GM21737 (cell line): ENCODE measurements around the gene PYGL.
A peak's percentile ranks its signal among the peaks of the same experiment; 100 is the strongest.
"Not testable (repeated sequence)": the region's sequence is repeated elsewhere in the genome, so short reads cannot be mapped to it uniquely, and the experiment has no call there.

Experiments
- ATAC-seq: cut with Tn5 transposase; IDR thresholded peaks from one replicate; pipeline ENCODE4 v1.9.1; 2021; ENCODE audit warnings: mild to moderate bottlenecking, moderate library complexity; ENCODE audit not compliant: unreplicated experiment

The PYGL gene

GRCh38 chr14:50943943-50944646 is at the start of gene PYGL:
Gene PYGL, minus strand, starts transcription at chr14:50944483. Its CDS starts 80 bp downstream, at chr14:50944403.
- ATAC-seq = no peak

DNA sequence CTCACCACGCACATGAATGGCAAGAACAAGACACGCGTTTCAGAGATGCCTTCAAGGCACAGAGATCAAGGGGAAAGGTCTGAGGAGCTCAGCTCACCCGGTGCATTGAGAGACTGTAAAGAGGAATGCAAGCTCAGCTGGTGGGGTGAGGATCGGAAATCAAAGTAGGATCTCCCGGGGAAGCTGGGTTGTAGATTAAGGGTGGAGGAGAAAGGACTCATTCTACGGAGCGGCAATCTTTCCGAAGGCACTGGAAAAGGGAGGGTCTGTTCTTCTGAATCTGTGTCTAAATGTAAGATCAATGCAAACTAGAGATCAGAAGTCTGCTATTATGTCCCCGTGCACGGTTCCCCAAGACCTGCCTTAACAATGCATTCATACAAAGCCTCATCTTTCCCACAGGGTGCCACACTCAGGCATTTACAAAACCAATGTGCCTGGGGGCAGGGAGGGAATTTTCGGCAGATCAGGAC is 41.6 kb upstream of the PYGL start:
- no peak for ATAC-seq

GRCh38 chr14:50985124-50985858 is 41.0 kb upstream of the PYGL start:
- no peak for ATAC-seq

DNA sequence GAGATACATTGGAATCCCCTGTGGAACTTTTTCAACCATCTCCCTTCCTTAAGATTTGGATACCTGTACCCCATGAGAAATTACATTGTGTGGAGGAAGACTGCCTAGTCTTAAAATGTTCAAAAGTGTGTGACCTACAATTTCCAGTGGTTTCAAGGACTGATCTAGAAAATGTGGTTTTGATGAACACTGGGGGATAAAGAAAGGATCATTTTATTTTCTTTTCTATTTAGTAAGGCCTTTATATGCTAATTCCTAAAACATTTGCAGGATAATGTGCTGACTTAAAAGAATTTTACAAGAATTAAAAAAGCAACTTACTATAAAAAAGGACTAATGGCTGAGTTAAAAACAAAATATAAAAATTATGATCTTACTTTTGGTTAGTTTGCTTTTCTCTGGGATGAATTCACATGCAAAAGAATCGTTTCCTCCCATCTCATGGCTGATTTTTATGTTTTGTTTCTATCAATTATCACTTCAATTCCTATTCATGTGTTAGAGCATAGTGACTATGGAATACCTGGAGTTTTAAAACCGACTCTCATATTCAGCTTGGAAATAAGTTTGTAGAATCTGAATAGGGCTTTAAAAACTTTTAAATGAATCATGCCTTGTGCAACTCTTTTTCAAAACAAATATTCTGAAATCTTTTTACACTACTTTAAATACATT is 39.9 kb upstream of the PYGL start:
- ATAC-seq = no peak

DNA sequence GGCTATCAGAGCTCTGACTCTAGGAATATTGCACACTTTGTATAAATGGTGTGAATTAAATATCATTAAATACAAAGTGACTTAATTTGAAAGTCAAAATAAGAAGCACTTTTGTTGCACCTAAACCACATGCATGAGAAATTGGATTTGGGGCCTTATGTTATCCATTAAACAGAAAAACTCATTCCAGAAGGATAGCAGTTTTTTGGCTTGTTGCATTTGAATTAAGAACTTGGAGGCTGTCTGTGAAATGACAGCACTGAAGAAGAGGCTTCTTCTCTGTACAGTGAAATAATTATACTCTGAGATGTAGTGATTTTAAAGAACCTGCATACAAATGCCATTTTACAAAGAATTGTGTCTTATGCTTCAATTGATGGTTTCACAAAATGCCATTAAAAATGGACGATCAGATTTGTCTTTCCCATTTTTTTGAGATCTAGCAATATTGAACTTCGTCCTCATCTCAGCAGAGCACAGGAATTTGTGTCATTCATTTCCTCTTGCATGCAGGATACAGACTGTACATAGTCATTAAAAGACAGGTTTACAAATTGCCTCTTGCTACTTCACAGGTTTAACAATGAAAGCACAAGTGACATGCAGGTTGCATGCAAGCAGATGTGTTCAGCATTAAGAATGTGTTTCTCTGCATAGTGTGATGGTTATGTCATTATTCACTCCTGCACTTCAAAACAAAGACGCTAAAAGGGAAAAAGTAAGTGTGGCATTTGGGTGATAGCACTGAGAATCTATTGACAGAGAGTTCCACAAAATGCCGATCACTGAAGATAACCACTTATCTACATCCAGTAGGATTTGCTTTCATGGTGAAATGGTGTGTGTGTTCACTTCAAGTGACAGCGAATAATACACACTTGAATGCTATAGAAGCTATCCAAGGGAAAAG is 35.9 kb upstream of the PYGL start:
- no peak for ATAC-seq

DNA sequence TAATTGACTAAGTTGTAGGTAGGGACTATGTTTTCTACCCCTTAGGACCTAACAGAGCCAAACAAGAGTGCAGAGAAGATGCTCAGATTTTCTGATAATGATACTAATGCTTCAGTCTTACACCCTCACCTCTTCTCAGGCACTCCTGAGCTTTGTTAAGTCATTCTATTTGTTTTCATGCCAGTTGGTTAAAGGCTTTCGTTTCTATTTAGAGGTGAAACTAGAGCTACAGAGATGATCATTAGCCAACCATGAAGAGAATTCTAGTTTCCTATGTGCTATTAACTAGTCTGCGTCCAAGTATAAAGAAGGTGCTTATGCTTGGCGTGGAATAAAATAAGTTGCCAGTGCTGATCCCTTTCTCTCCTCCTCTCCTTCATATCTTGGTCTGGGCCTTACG is 34.6 kb upstream of the PYGL start:
- ATAC-seq = peak; percentile 89

GRCh38 chr14:50978529-50978871 is 34.2 kb upstream of the PYGL start:
- no peak for ATAC-seq

GRCh38 chr14:50977863-50978528 is 33.7 kb upstream of the PYGL start:
- ATAC-seq = no peak

DNA sequence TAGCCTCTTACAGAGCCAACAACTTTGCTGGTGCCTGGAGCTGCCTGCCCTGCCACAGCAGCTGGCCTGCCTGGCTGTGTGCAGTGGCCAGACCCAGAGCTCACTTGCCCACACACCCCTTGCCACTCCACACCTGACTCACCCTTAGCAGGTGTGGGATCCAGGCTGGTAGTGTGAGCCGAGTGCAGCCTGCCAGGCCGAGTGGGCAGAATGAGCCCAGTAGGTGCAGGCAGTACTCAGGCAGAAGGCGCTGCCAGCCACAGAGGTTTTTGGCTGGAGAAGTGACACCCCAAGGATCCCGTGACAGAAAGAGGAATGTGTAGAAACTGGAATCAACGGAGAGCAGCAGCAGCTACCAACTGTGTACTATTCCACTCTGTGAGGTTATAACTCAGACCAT is 29.8 kb upstream of the PYGL start:
- ATAC-seq = no peak

- ATAC-seq = no peak
These were observed 28.5 kb upstream of the PYGL start for GRCh38 chr14:50972734-50973133.

DNA sequence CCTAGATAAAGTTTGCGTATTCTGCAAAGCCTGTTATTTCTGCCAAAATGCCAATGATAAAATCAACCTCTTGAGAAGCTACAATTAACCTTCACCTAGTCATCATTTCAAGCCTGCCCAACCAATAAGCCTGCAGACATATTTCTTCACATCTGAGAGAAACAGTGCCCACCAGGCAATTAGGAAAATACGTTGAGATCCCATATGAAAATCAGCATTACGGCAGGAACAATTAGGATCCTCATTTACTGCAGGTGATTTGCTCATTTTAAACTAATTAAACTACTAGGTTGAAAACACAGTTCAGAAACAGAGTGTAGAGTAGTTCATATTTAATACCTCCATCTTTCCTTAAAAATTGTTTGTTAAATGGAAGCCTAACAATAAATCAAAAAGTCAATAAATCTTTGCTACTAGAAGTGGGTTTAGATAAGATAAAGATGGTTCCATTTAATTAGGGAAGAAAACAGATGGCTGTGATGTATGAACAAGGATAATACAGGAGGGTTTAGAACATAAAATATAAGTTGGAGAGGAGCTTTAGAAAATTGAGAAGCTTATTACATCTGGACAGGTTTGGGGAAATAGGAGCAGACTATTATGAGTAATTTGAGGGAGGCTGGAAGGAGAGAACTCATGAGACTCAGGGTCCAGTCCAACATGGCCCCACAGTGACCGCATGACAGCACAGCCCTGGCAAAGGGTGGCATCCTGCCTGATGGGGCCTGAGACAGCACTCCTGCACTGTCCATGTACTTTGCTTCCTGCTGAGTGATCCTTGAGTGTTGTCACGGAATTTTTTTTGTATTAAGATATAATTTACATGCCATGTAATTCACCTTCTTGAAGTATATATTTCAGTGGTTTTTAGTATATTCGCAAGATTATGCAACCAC is 26.9 kb upstream of the PYGL start:
- no peak for ATAC-seq

DNA sequence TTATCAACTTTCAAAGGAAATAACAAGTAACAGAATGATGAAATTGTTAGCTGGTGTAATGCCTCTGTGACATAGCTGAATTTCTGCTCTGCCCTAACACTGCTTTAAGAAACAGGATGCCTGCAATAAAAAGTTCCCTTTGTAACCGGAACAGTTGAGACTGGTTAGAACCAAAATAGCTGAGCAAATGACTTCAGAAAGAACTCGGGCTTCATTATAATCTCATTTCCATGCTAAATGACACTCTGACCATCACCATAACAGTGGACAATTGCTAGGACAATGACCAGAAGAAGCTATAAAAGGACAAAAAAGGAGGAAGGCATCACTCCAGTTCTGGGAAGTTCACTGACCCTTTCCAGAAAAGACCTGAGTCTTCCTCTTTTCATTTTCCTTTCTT is 23.5 kb upstream of the PYGL start:
- no peak for ATAC-seq

GRCh38 chr14:50967103-50967502 is 22.8 kb upstream of the PYGL start:
- ATAC-seq = no peak

GRCh38 chr14:50964683-50965390 is 20.6 kb upstream of the PYGL start:
- ATAC-seq = no peak

DNA sequence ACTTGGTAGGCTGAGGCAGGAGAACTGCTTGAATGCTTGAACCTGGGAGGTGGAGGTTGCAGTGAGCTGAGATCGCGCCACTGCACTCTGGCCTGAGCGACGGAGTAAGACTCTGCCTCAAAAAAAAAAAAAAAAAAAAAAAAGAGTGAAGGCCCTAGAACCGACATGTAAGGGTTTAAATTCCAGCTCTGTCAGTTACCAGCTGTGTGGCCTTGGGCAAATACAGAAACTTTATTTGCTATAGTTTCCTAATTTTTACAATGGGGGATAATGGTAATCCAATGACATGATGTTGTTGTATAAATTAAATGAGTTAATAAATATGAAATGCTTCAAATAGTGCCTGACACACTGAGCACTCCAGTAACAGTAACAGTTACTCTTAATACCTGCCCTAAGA is 19.6 kb upstream of the PYGL start:
- ATAC-seq = no peak

- ATAC-seq = no peak
These were observed 17.4 kb upstream of the PYGL start for GRCh38 chr14:50961605-50962221.

- no peak for ATAC-seq
These were observed 13.0 kb upstream of the PYGL start for GRCh38 chr14:50957296-50957695.

GRCh38 chr14:50956421-50956820 is 12.1 kb upstream of the PYGL start:
- ATAC-seq = not testable (repeated sequence)
